ENCODE data around the gene MARS1.

- no peak for TF ChIP-seq POLR2A (IDR thresholded peaks at IDR 0.05; ENCODE audit: low read depth, low read length)
- TF ChIP-seq POLR2AphosphoS5 (IDR thresholded peaks at IDR 0.05; ENCODE audit: low read depth, low read length) = no peak
- TF ChIP-seq TAF1 (IDR thresholded peaks at IDR 0.05; ENCODE audit: low read depth, low read length) = no peak
- TF ChIP-seq SPI1 (IDR thresholded peaks at IDR 0.05; ENCODE audit: low read depth, low read length) = no peak
Measured at GRCh38 chr12:57533108-57533507, 45.2 kb downstream of the MARS1 start.

Data from GM12891 (cell line).